GM21737 (cell line): ENCODE data around the gene ALG8.
"Not testable (repeated sequence)": the region's sequence is repeated elsewhere in the genome, so short reads cannot be mapped to it uniquely, and the experiment has no call there.

Experiments used
- ATAC-seq: cut with Tn5 transposase; IDR thresholded peaks from one replicate; pipeline ENCODE4 v1.9.1; 2021; ENCODE audit warnings: mild to moderate bottlenecking, moderate library complexity; ENCODE audit not compliant: unreplicated experiment

The ALG8 gene

GRCh38 chr11:78109081-78110015, 30.1 kb downstream of the ALG8 start:
- ATAC-seq, result no peak

- ATAC-seq, result no peak
Measured at GRCh38 chr11:78100676-78101472, 38.6 kb downstream of the ALG8 start.

GRCh38 chr11:78100261-78100660, 39.2 kb downstream of the ALG8 start:
- ATAC-seq, result no peak

- no peak for ATAC-seq
Measured at GRCh38 chr11:78099666-78100065, 39.8 kb downstream of the ALG8 start.

GRCh38 chr11:78097666-78098385, 41.6 kb downstream of the ALG8 start:
- no peak for ATAC-seq

GRCh38 chr11:78094250-78094649, 45.2 kb downstream of the ALG8 start:
- no peak for ATAC-seq

- not testable (repeated sequence) for ATAC-seq
Measured at GRCh38 chr11:78086521-78087074, 52.8 kb downstream of the ALG8 start.

- no peak for ATAC-seq
Measured at GRCh38 chr11:78085972-78086371, 53.5 kb downstream of the ALG8 start.

- not testable (repeated sequence) for ATAC-seq
Measured at GRCh38 chr11:78084506-78084905, 54.9 kb downstream of the ALG8 start.

GRCh38 chr11:78083021-78083420, 56.4 kb downstream of the ALG8 start:
- ATAC-seq, result no peak

GRCh38 chr11:78082146-78082545, 57.3 kb downstream of the ALG8 start:
- no peak for ATAC-seq

GRCh38 chr11:78081583-78081982, 57.8 kb downstream of the ALG8 start:
- ATAC-seq, result no peak

GRCh38 chr11:78080818-78081495, 58.5 kb downstream of the ALG8 start:
- ATAC-seq, result no peak

- no peak for ATAC-seq
Measured at GRCh38 chr11:78080084-78080817, 59.2 kb downstream of the ALG8 start.

GRCh38 chr11:78079232-78080083, 60.0 kb downstream of the ALG8 start, which contains the start of gene NDUFC2:
NDUFC2 (minus strand) TSS chr11:78079862; CDS start chr11:78079744, 118 bp downstream.
- peak; percentile 68 for ATAC-seq

GRCh38 chr11:78078218-78079167, 60.9 kb downstream of the ALG8 start:
- ATAC-seq, result no peak

GRCh38 chr11:78077592-78077991, 61.8 kb downstream of the ALG8 start:
- not testable (repeated sequence) for ATAC-seq
